Panc1 (cell line): ENCODE data around the gene SPSB1. TPM values are rescaled to one million over a fixed set of nuclear protein-coding genes. Genes with fewer than 3 reads are reported as not detected.

ENCODE experiments used
- ATAC-seq: fragments of 200-7000 bp; cut with Tn5 transposase; 2 replicates; pipeline ENCODE4 v1.9.1; 2020; ENCODE audit warnings: mild to moderate bottlenecking, moderate library complexity
- BruUV-seq: library from RNA; stranded (reverse); fragments of 400-500 nt; replicated peaks from 2 replicates; lab custom pipeline; 2021; lab: Mats Ljungman, UMichigan
- CTCF ChIA-PET: fragments of 300-600 bp; sonication (Branson Sonifier 250); formaldehyde crosslinking; loops from one replicate; lab custom pipeline; 2022; ENCODE audit warnings: antibody characterized with exemption; lab: Charles Lee
- POLR2A ChIA-PET: fragments of 300-600 bp; sonication (Branson Sonifier 250); formaldehyde crosslinking; loops from one replicate; lab custom pipeline; 2022; ENCODE audit warnings: antibody characterized with exemption; lab: Charles Lee
- DNase-seq: peaks from one replicate; pipeline ENCODE4 v3.0.0-alpha.2; 2010; ENCODE audit warnings: low read depth, low spot score
- H3K27ac ChIP-seq: 2 replicates; pipeline ENCODE4 v1.5.1; 2011; ENCODE audit warnings: mild to moderate bottlenecking, low read length, inconsistent platforms
- H3K27me3 ChIP-seq: fragments of 200-500 bp; sonication (Bioruptor generic); 2 replicates; pipeline ENCODE4 v1.6.0; 2014; ENCODE audit warnings: low read length, inconsistent platforms; ENCODE audit not compliant: control insufficient read depth, insufficient read depth
- H3K36me3 ChIP-seq: fragments of 200-500 bp; sonication (Bioruptor generic); 2 replicates; pipeline ENCODE4 v1.5.1; 2014; ENCODE audit warnings: inconsistent platforms, mild to moderate bottlenecking, low read length, moderate library complexity; ENCODE audit not compliant: control insufficient read depth, insufficient read depth
- H3K4me1 ChIP-seq: 2 replicates; pipeline ENCODE4 v1.5.1; 2011; ENCODE audit warnings: inconsistent platforms, mild to moderate bottlenecking, low read length, moderate library complexity; ENCODE audit not compliant: control insufficient read depth, insufficient read depth
- H3K4me3 ChIP-seq, 2 experiments: 2 replicates each; pipeline ENCODE4 v1.5.1; 2011 to 2012; ENCODE audit warnings: low read depth in 2 of 2, low read length in 2 of 2, mild to moderate bottlenecking in 2 of 2, inconsistent platforms in 1 of 2, moderate library complexity in 1 of 2
- H3K9me3 ChIP-seq: fragments of 200-500 bp; sonication (Bioruptor generic); 2 replicates; pipeline ENCODE4 v1.5.1; 2014; ENCODE audit warnings: low read depth, mild to moderate bottlenecking, inconsistent platforms, low read length, moderate library complexity; ENCODE audit not compliant: control insufficient read depth, insufficient read depth
- POLR2AphosphoS5 ChIP-seq: IDR thresholded peaks from 2 replicates; pipeline ENCODE4 v1.6.1; 2012; ENCODE audit warnings: mild to moderate bottlenecking, low read depth, low read length, moderate library complexity
- SIN3A ChIP-seq: IDR thresholded peaks from 2 replicates; pipeline ENCODE4 v1.6.1; 2012; ENCODE audit warnings: low read depth, mild to moderate bottlenecking, low read length, moderate library complexity, borderline replicate concordance; ENCODE audit not compliant: insufficient read depth
- TCF7L2 ChIP-seq: IDR thresholded peaks from 2 replicates; pipeline ENCODE4 v1.6.1; 2011; ENCODE audit warnings: mild to moderate bottlenecking, low read depth, low read length, inconsistent platforms
- in situ Hi-C: cut with HindIII; loops from 2 replicates; pipeline ENCODE4 v1.10.0; 2016; ENCODE audit warnings: low sequenced_read_pairs, low pct_unique_long_range_greater_than_20kb
- intact Hi-C: fragments of 100-400 bp; cut with micrococcal nuclease; formaldehyde crosslinking; loops from one replicate; pipeline ENCODE4 v1.10.0; 2022; ENCODE audit not compliant: unreplicated experiment
- total RNA-seq: library from RNA; stranded (reverse); gene quantifications from one replicate; pipeline ENCODE4 v1.2.1, GENCODE V29; 2021; ENCODE audit not compliant: unreplicated experiment
- TF ChIP-seq, protein P1 (sequence below): fragments of 450-650 bp; IDR thresholded peaks from 2 replicates; pipeline ENCODE4 v1.5.1; 2017; ENCODE audit warnings: mild to moderate bottlenecking
- TF ChIP-seq, protein P2 (sequence below), 2 experiments: IDR thresholded peaks; 2 replicates each; pipeline ENCODE4 v1.6.1; 2011 to 2012; ENCODE audit warnings: low read depth in 2 of 2, control low read depth in 1 of 2, low read length in 1 of 2, mild to moderate bottlenecking in 1 of 2, moderate library complexity in 1 of 2; ENCODE audit not compliant: insufficient read depth in 1 of 2

Gene SPSB1
- total RNA-seq, 1 experiment from 2014 or later = 73.7 TPM

DNA sequence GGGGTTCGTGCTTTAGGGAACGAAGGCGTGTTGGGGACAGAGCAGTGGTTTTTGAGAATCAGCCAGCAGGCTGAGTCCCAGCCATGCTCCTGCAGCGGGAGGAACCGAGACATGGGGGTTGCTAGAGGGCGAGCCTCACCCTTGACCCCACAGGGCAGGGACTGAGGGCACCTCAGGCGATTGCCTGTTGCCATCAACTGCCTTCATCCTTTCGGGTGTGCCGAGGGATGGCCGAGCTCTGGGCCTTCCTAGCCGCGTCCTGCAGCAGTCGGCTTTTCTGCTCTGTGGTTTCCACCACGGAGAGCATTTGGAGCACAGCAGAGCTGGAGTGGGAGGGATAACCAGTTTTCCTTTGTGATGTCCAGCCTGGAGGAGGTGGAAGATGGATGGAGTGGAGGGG lies 13.3 kb downstream of the SPSB1 start:
- no peak overlapping the region for H3K4me3 ChIP-seq
- DNase-seq = no peak
- CTCF ChIA-PET = no interaction called here
- no peaks in the 10 kb centered on the region for H3K27me3 ChIP-seq
- peaks cover 35% of the 10 kb centered on the region for H3K4me1 ChIP-seq
- in situ Hi-C loops = no loop called here
- no peak overlapping the region for H3K27ac ChIP-seq
- intact Hi-C loops = no loop called here
- H3K9me3 ChIP-seq = no peaks in the 10 kb centered on the region
- no peaks in the 10 kb centered on the region for H3K36me3 ChIP-seq
- BruUV-seq = TSS peak; percentile 1
- POLR2A ChIA-PET = no interaction called here
- TF ChIP-seq, protein P1, sequence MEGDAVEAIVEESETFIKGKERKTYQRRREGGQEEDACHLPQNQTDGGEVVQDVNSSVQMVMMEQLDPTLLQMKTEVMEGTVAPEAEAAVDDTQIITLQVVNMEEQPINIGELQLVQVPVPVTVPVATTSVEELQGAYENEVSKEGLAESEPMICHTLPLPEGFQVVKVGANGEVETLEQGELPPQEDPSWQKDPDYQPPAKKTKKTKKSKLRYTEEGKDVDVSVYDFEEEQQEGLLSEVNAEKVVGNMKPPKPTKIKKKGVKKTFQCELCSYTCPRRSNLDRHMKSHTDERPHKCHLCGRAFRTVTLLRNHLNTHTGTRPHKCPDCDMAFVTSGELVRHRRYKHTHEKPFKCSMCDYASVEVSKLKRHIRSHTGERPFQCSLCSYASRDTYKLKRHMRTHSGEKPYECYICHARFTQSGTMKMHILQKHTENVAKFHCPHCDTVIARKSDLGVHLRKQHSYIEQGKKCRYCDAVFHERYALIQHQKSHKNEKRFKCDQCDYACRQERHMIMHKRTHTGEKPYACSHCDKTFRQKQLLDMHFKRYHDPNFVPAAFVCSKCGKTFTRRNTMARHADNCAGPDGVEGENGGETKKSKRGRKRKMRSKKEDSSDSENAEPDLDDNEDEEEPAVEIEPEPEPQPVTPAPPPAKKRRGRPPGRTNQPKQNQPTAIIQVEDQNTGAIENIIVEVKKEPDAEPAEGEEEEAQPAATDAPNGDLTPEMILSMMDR = no peak
- TF ChIP-seq POLR2AphosphoS5 = no peak
- ATAC-seq = no peak

DNA sequence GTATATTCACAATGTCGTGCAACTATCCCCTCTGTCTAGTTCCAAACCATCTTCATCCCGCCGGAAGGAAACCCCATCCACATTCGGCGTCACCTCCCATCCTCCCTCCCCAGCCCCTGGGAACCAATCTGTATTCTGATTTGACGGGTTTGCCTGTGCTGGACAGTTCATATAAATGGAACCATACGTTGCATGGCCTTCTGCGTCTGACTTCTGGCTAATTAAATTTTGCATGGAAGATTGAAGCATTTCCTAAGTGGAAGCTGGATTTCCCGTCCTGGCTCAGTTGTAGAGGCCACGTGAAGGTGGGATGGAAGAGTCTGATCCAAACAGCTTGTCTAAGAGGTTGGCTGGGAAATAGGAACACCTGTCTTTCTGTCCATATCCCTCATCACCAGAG lies 14.6 kb downstream of the SPSB1 start:
- POLR2A ChIA-PET = interaction anchor here (0.6 kb wide), 1 partner anchor 14 kb away, joined by 3 read pairs; no protein-coding TSS in a partner anchor
- in situ Hi-C loops (no loop called here), intact Hi-C loops (no loop called here)
- ATAC-seq = no peak
- Histone ChIP-seq H3K27ac (no peak overlapping the region), H3K27me3 (no peaks in the 10 kb centered on the region), H3K36me3 (no peaks in the 10 kb centered on the region), H3K4me1 (peaks cover 40% of the 10 kb centered on the region), H3K9me3 (no peaks in the 10 kb centered on the region), H3K4me3 (no peak overlapping the region)
- no peak for DNase-seq
- CTCF ChIA-PET = interaction anchor here (0.6 kb wide), 1 partner anchor 68 kb away, joined by 4 read pairs; no protein-coding TSS in a partner anchor
- TF ChIP-seq, protein P1 = no peak
- TF ChIP-seq, protein P2, sequence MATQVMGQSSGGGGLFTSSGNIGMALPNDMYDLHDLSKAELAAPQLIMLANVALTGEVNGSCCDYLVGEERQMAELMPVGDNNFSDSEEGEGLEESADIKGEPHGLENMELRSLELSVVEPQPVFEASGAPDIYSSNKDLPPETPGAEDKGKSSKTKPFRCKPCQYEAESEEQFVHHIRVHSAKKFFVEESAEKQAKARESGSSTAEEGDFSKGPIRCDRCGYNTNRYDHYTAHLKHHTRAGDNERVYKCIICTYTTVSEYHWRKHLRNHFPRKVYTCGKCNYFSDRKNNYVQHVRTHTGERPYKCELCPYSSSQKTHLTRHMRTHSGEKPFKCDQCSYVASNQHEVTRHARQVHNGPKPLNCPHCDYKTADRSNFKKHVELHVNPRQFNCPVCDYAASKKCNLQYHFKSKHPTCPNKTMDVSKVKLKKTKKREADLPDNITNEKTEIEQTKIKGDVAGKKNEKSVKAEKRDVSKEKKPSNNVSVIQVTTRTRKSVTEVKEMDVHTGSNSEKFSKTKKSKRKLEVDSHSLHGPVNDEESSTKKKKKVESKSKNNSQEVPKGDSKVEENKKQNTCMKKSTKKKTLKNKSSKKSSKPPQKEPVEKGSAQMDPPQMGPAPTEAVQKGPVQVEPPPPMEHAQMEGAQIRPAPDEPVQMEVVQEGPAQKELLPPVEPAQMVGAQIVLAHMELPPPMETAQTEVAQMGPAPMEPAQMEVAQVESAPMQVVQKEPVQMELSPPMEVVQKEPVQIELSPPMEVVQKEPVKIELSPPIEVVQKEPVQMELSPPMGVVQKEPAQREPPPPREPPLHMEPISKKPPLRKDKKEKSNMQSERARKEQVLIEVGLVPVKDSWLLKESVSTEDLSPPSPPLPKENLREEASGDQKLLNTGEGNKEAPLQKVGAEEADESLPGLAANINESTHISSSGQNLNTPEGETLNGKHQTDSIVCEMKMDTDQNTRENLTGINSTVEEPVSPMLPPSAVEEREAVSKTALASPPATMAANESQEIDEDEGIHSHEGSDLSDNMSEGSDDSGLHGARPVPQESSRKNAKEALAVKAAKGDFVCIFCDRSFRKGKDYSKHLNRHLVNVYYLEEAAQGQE (IDR thresholded peaks at IDR 0.05; ENCODE audit: insufficient read depth in 1 of 2, low read depth in 2 of 2, low read length in 1 of 2) = no peak
- TF ChIP-seq POLR2AphosphoS5 (no peak), TCF7L2 (no peak), SIN3A (no peak)
- BruUV-seq = no TSS peak
